Measurements from ENCODE around the gene SBK3. TPM values are rescaled to one million over a fixed set of nuclear protein-coding genes. Genes with fewer than 3 reads are reported as not detected.

Gene SBK3
- total RNA-seq, 1 experiment from 2014 or later = 0.57 TPM

GRCh38 chr19:55529636-55530234 is 15.6 kb downstream of the SBK3 start:
- H3K27me3 Mint-ChIP-seq (ENCODE audit: unreplicated experiment) = no peaks in the 10 kb centered on the region
- no TSS peak for BruUV-seq (replicated peaks)

GRCh38 chr19:55528030-55528803 is 17.1 kb downstream of the SBK3 start:
- Mint-ChIP-seq H3K27me3 (ENCODE audit: unreplicated experiment) (no peaks in the 10 kb centered on the region), H3K27ac (ENCODE audit: unreplicated experiment) (no peak overlapping the region), H3K36me3 (ENCODE audit: insufficient read depth, unreplicated experiment) (no peaks in the 10 kb centered on the region), H3K4me1 (ENCODE audit: low read depth, unreplicated experiment) (no peaks in the 10 kb centered on the region), H3K9me3 (ENCODE audit: low read depth, unreplicated experiment) (no peaks in the 10 kb centered on the region), H3K4me3 (ENCODE audit: low read depth, unreplicated experiment) (no peak overlapping the region)
- CTCF ChIA-PET = no interaction called here
- DNase-seq = no peak
- no peak for TF ChIP-seq CTCF (IDR thresholded peaks at IDR 0.05; ENCODE audit: unreplicated experiment)
- no TSS peak for BruUV-seq (replicated peaks)
- intact Hi-C loops (cut with micrococcal nuclease; ENCODE audit: unreplicated experiment) = no loop called here

More at GRCh38 chr19:55529636-55530234, 15.6 kb downstream of the SBK3 start:
- Mint-ChIP-seq H3K4me1 (ENCODE audit: low read depth, unreplicated experiment) (no peaks in the 10 kb centered on the region), H3K36me3 (ENCODE audit: insufficient read depth, unreplicated experiment) (no peaks in the 10 kb centered on the region), H3K27ac (ENCODE audit: unreplicated experiment) (no peak overlapping the region), H3K4me3 (ENCODE audit: low read depth, unreplicated experiment) (no peak overlapping the region), H3K9me3 (ENCODE audit: low read depth, unreplicated experiment) (no peaks in the 10 kb centered on the region)
- no peak for DNase-seq
- intact Hi-C loops (cut with micrococcal nuclease; ENCODE audit: unreplicated experiment) = no loop called here
- no peak for TF ChIP-seq CTCF (IDR thresholded peaks at IDR 0.05; ENCODE audit: unreplicated experiment)
- CTCF ChIA-PET = interaction anchor here (0.7 kb wide), 1 partner anchor 76 kb away, joined by 4 read pairs; no protein-coding TSS in a partner anchor

DNA sequence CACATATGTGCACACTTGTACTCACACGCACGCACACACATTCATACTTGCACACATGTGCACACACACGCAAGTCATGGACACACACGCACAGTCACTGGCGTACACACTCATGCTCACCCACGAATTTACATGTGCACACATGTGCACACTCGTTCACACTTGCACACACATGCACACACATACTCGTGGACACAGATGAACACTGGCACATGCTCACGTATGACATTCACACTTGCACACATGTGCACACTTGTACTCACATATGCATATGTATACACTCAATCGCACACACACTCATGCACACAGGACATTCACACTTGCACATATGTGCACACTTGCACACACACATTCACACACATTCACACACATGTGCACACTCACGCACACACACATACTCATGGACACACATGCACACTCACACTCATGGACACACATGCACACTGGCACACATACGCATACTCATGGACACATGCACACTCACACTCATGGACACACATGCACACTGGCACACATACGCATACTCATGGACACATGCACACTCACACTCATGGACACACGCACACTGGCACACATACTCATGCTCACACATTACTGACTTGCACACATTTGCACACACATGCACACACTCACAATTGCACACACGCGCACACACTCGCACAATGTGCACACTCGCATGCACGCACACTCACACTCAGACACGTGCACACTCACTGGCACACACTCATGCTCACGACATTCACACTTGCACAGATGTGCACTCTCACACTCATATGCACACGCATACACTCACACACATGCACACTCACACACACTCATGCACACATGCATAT is 17.9 kb downstream of the SBK3 start:
- Mint-ChIP-seq H3K36me3 (ENCODE audit: insufficient read depth, unreplicated experiment) (no peaks in the 10 kb centered on the region), H3K9me3 (ENCODE audit: low read depth, unreplicated experiment) (no peaks in the 10 kb centered on the region), H3K4me3 (ENCODE audit: low read depth, unreplicated experiment) (no peak overlapping the region), H3K4me1 (ENCODE audit: low read depth, unreplicated experiment) (no peaks in the 10 kb centered on the region), H3K27ac (ENCODE audit: unreplicated experiment) (no peak overlapping the region), H3K27me3 (ENCODE audit: unreplicated experiment) (no peaks in the 10 kb centered on the region)
- intact Hi-C loops (cut with micrococcal nuclease; ENCODE audit: unreplicated experiment) = no loop called here
- CTCF ChIA-PET = interaction anchor here (0.6 kb wide), 1 partner anchor 47 kb away, joined by 3 read pairs; no protein-coding TSS in a partner anchor
- no peak for TF ChIP-seq CTCF (IDR thresholded peaks at IDR 0.05; ENCODE audit: unreplicated experiment)
- no peak for DNase-seq
- BruUV-seq (replicated peaks) = no TSS peak

Measured in Calu3 (cell line).